ENCODE data around the gene GASK1B. TPM values are rescaled to one million over a fixed set of nuclear protein-coding genes. Genes with fewer than 3 reads are reported as not detected.

GASK1B gene
- total and polyA plus RNA-seq, 2 donors (not counting 3 experiments of a cell fraction or from before 2014, with no cell fraction given) = 160 to 235 TPM

- Histone ChIP-seq H3K27me3 (ENCODE audit: control insufficient read depth in 2 of 2, insufficient read depth in 2 of 2, low read length in 2 of 2) (no peaks in the 10 kb centered on the region), H4K20me1 (replicated peaks; ENCODE audit: control insufficient read depth, extremely low read depth, insufficient read depth, low read length) (no peaks in the 10 kb centered on the region), H3K9me1 (replicated peaks; ENCODE audit: control insufficient read depth, extremely low read depth, insufficient read depth, low read length) (no peaks in the 10 kb centered on the region), H2AFZ (ENCODE audit: low read depth, low read length) (no peak overlapping the region), H3K9me3 (replicated peaks; ENCODE audit: control insufficient read depth, insufficient read depth, low read length) (no peaks in the 10 kb centered on the region), H3K9ac (replicated peaks; ENCODE audit: extremely low read depth, insufficient read depth, low read length) (no peak overlapping the region), H3K36me3 (ENCODE audit: control insufficient read depth in 2 of 2, extremely low read depth in 1 of 2, insufficient read depth in 2 of 2, low read length in 2 of 2) (peaks cover 18 to 19% of the 10 kb centered on the region in 2 experiments), H3K79me2 (ENCODE audit: control insufficient read depth, insufficient read depth, low read length) (peaks cover 16% of the 10 kb centered on the region), H3K4me2 (ENCODE audit: insufficient read depth, low read length) (no peak overlapping the region), H3K4me3 (replicated peaks in 1 of 3; ENCODE audit: insufficient read depth in 1 of 3, low read depth in 1 of 3, low read length in 3 of 3) (no peak overlapping the region), H3K27ac (ENCODE audit: insufficient read depth, low read depth, low read length) (no peak overlapping the region), H3K4me1 (ENCODE audit: control insufficient read depth, extremely low read depth, insufficient read depth, low read length) (no peaks in the 10 kb centered on the region)
- no TSS peak for BruUV-seq (replicated peaks)
- DNase-seq (ENCODE audit: low read depth, low spot score) (no peak), FAIRE-seq (no peak)
- ChIA-PET POLR2A (no interaction called here), CTCF (no interaction called here)
- TF ChIP-seq MYC (IDR thresholded peaks at IDR 0.05; ENCODE audit: low read depth, low read length) = no peak
- TF ChIP-seq GATA2 (IDR thresholded peaks at IDR 0.05; ENCODE audit: insufficient read depth, insufficient read length, low read depth, low read length) = no peak
- no peak for TF ChIP-seq CTCF (IDR thresholded peaks at IDR 0.05; ENCODE audit: extremely low read depth in 1 of 2, insufficient read depth in 1 of 2, low read depth in 1 of 2, low read length in 2 of 2)
- TF ChIP-seq FOS (IDR thresholded peaks at IDR 0.05; ENCODE audit: borderline replicate concordance, insufficient read depth, low read length) = no peak
- TF ChIP-seq EZH2 (IDR thresholded peaks at IDR 0.05; ENCODE audit: borderline replicate concordance, low read depth, low read length, severe bottlenecking) = no peak
- TF ChIP-seq POLR2A (IDR thresholded peaks at IDR 0.05; ENCODE audit: low read depth, low read length) = no peak
- TF ChIP-seq JUN (IDR thresholded peaks at IDR 0.05; ENCODE audit: borderline replicate concordance, insufficient read depth, insufficient read length, low read depth) = no peak
- TF ChIP-seq POLR2AphosphoS5 (IDR thresholded peaks at IDR 0.05; ENCODE audit: insufficient read depth, low read depth, low read length) = no peak
- TF ChIP-seq MAX (IDR thresholded peaks at IDR 0.05; ENCODE audit: insufficient read depth, insufficient read length) = no peak
- intact Hi-C loops (cut with micrococcal nuclease) (no loop called here), dilution Hi-C loops (cut with MboI; ENCODE audit: extremely low pct_ligation_motif_present, low sequenced_read_pairs) (no loop called here)
These were observed 42.6 kb downstream of the GASK1B start for GRCh38 chr4:158130204-158130603.
